DOHH2 (cell line): Measurements from ENCODE around the gene APIP.

Source experiments
- H3F3A ChIP-seq: fragments of 200-600 bp; sonication (generic), shearing (Covaris generic); 2 replicates; pipeline ENCODE4 v1.6.0; 2016; ENCODE audit warnings: antibody characterized with exemption, mild to moderate bottlenecking; ENCODE audit not compliant: control insufficient read depth, insufficient read depth
- H3K27ac ChIP-seq: fragments of 200-600 bp; sonication (generic); 2 replicates; pipeline ENCODE4 v1.5.1; 2014; ENCODE audit warnings: low read depth, mild to moderate bottlenecking, low read length, moderate library complexity
- H3K27me3 ChIP-seq: fragments of 200-600 bp; sonication (generic); 2 replicates; pipeline ENCODE4 v1.6.1; 2014; ENCODE audit warnings: mild to moderate bottlenecking, low read length, mixed read lengths; ENCODE audit not compliant: control insufficient read depth
- H3K36me3 ChIP-seq: fragments of 200-600 bp; sonication (generic); 2 replicates; pipeline ENCODE4 v1.6.1; 2014; ENCODE audit warnings: mild to moderate bottlenecking, low read length, moderate library complexity, mixed read lengths; ENCODE audit not compliant: control insufficient read depth
- H3K4me1 ChIP-seq: fragments of 200-600 bp; sonication (generic); 2 replicates; pipeline ENCODE4 v1.6.1; 2014; ENCODE audit warnings: mild to moderate bottlenecking, low read length, mixed read lengths; ENCODE audit not compliant: control insufficient read depth
- H3K4me2 ChIP-seq: fragments of 200-600 bp; sonication (generic); 2 replicates; pipeline ENCODE4 v1.6.0; 2014; ENCODE audit warnings: mild to moderate bottlenecking, low read length, moderate library complexity
- H3K4me3 ChIP-seq: fragments of 200-600 bp; sonication (generic); 2 replicates; pipeline ENCODE4 v1.5.1; 2014; ENCODE audit warnings: mild to moderate bottlenecking, low read length, mixed read lengths
- H3K79me2 ChIP-seq: fragments of 200-600 bp; sonication (generic); 2 replicates; pipeline ENCODE4 v1.6.1; 2014; ENCODE audit warnings: mild to moderate bottlenecking, low read length, mixed read lengths; ENCODE audit not compliant: control insufficient read depth
- H3K9me2 ChIP-seq: fragments of 200-600 bp; sonication (generic); replicated peaks from 2 replicates; pipeline ENCODE4 v1.6.1; 2014; ENCODE audit warnings: mild to moderate bottlenecking, low read length, mixed read lengths; ENCODE audit not compliant: control insufficient read depth
- H3K9me3 ChIP-seq: fragments of 200-600 bp; sonication (generic); 2 replicates; pipeline ENCODE4 v1.6.1; 2014; ENCODE audit warnings: antibody characterized with exemption, low read length, mixed read lengths; ENCODE audit not compliant: control insufficient read depth, insufficient read depth
- H4K20me1 ChIP-seq: fragments of 200-600 bp; sonication (generic); 2 replicates; pipeline ENCODE4 v1.6.0; 2014; ENCODE audit warnings: low read depth, mild to moderate bottlenecking, antibody characterized with exemption, low read length, moderate library complexity; ENCODE audit not compliant: control insufficient read depth, insufficient read depth
- CTCF ChIP-seq: fragments of 200-600 bp; sonication (generic); IDR thresholded peaks from one replicate; pipeline ENCODE4 v1.5.1; 2014; ENCODE audit warnings: antibody characterized with exemption, mild to moderate bottlenecking, low read depth, low read length; ENCODE audit not compliant: poor library complexity, severe bottlenecking
- EZH2phosphoT487 ChIP-seq: fragments of 200-600 bp; sonication (generic); IDR thresholded peaks from 2 replicates; pipeline ENCODE4 v1.6.1; 2017; ENCODE audit warnings: borderline replicate concordance, mild to moderate bottlenecking, antibody characterized with exemption, low read length, moderate library complexity, mixed read lengths

Gene APIP

GRCh38 chr11:34836958-34837856 is 79.0 kb downstream of the APIP start:
- H3K4me1 ChIP-seq = no peaks in the 10 kb centered on the region
- H3K4me3 ChIP-seq = no peak overlapping the region
- no peaks in the 10 kb centered on the region for H3K36me3 ChIP-seq
- H3F3A ChIP-seq = no peaks in the 10 kb centered on the region
- no peak overlapping the region for H3K4me2 ChIP-seq
- H3K27me3 ChIP-seq = no peaks in the 10 kb centered on the region
- no peaks in the 10 kb centered on the region for H3K79me2 ChIP-seq
- no peak for TF ChIP-seq CTCF
- TF ChIP-seq EZH2phosphoT487 = no peak
- H3K27ac ChIP-seq = no peak overlapping the region
- H3K9me2 ChIP-seq = no peaks in the 10 kb centered on the region
- H3K9me3 ChIP-seq = no peaks in the 10 kb centered on the region
- H4K20me1 ChIP-seq = no peaks in the 10 kb centered on the region

- H4K20me1 ChIP-seq = no peaks in the 10 kb centered on the region
- no peak overlapping the region for H3K4me3 ChIP-seq
- H3K79me2 ChIP-seq = no peaks in the 10 kb centered on the region
- H3K4me2 ChIP-seq = no peak overlapping the region
- no peaks in the 10 kb centered on the region for H3K36me3 ChIP-seq
- 0 out of 2 replicates have a peak, but pooled peaks cover 2% of the 10 kb centered on the region for H3K27me3 ChIP-seq
- no peaks in the 10 kb centered on the region for H3F3A ChIP-seq
- H3K9me3 ChIP-seq = no peaks in the 10 kb centered on the region
- TF ChIP-seq EZH2phosphoT487 (no peak), CTCF (no peak)
- no peaks in the 10 kb centered on the region for H3K9me2 ChIP-seq
- H3K27ac ChIP-seq = no peak overlapping the region
- no peaks in the 10 kb centered on the region for H3K4me1 ChIP-seq
Measured at GRCh38 chr11:34833602-34834001, 82.6 kb downstream of the APIP start.
